HL-60 (cell line): ENCODE data around the gene RAD51.

Experiments
- DNase-seq, 2 experiments: peaks; one replicate each; pipeline ENCODE4 v3.0.0-alpha.2; 2010 to 2020; ENCODE audit warnings: low read depth in 1 of 2, low spot score in 1 of 2
- H3K27ac ChIP-seq: fragments of 250-450 bp; sonication (Bioruptor Pico); replicated peaks from 2 replicates; pipeline ENCODE4 v1.5.1; 2020; ENCODE audit warnings: mild to moderate bottlenecking, moderate library complexity
- H3K27me3 ChIP-seq: fragments of 250-450 bp; sonication (Bioruptor Pico); 2 replicates; pipeline ENCODE4 v1.5.1; 2021; ENCODE audit warnings: mild to moderate bottlenecking, moderate library complexity; ENCODE audit not compliant: insufficient read depth, poor library complexity, severe bottlenecking
- H3K4me3 ChIP-seq: replicated peaks from 2 replicates; pipeline ENCODE4 v1.5.1; 2011; ENCODE audit warnings: mild to moderate bottlenecking, control low read depth, low read length; ENCODE audit not compliant: insufficient read depth
- GABPA ChIP-seq: IDR thresholded peaks from 2 replicates; pipeline ENCODE4 v1.6.1; 2012; ENCODE audit warnings: low read depth
- POLR2AphosphoS5 ChIP-seq: IDR thresholded peaks from 2 replicates; pipeline ENCODE4 v1.6.1; 2012; ENCODE audit warnings: low read depth
- SPI1 ChIP-seq: IDR thresholded peaks from 2 replicates; pipeline ENCODE4 v1.6.1; 2012; ENCODE audit warnings: low read depth, mild to moderate bottlenecking, borderline replicate concordance
- long read RNA-seq: library from polyadenylated mRNA; unstranded; transcript quantifications from one replicate; pipeline ENCODE4 v2.0.0, GENCODE V29; 2020
- TF ChIP-seq, protein P1 (sequence below): IDR thresholded peaks from one replicate; pipeline ENCODE4 v1.5.1; 2011; ENCODE audit warnings: low read length, control low read depth, inconsistent platforms; ENCODE audit not compliant: insufficient read depth
- TF ChIP-seq, protein P2 (sequence below): IDR thresholded peaks from 2 replicates; pipeline ENCODE4 v1.6.1; 2012; ENCODE audit warnings: low read depth; ENCODE audit not compliant: insufficient replicate concordance

The RAD51 gene
- long read RNA-seq, transcript RAD51-201 (10 exons, 2,449 nt) = major isoform, 252 of 299 reads
- long read RNA-seq, transcript RAD51-203 (9 exons, 1,611 nt) = minor isoform, 8 of 299 reads
- long read RNA-seq, partial matches to known transcripts = 1 of 299 reads
- long read RNA-seq, other reads (novel, unspliced or antisense) = 35 of 299 reads

DNA sequence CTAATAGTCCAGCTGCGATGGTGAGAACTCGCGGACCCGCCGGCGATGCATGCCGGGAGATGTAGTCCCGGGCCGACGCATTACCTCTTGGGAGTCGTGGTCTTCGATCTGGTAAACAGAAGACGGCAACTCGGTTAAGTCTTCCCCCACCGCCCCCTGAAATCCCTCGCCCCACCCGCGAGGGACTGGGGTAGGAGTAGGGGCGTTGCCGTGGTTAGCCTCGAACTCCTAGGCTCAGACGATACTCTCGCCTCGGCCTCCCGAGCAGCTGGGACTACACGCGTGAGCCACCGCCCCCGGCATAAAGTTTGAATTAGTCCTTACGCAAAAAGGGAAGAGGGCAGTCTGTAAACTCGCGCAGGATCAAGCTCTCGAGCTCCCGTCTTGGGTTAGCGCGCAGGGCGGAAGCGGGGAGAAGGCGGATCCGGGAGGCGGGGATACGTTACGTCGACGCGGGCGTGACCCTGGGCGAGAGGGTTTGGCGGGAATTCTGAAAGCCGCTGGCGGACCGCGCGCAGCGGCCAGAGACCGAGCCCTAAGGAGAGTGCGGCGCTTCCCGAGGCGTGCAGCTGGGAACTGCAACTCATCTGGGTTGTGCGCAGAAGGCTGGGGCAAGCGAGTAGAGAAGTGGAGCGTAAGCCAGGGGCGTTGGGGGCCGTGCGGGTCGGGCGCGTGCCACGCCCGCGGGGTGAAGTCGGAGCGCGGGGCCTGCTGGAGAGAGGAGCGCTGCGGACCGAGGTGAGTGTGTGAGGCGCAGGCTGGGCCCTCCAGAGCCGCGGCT, at the start of gene RAD51:
TSS of gene RAD51 (plus strand) at position 487 of the 781 bp plus-strand sequence. CDS start 3,585 bp downstream, outside the sequence.
- TF ChIP-seq, protein P1, sequence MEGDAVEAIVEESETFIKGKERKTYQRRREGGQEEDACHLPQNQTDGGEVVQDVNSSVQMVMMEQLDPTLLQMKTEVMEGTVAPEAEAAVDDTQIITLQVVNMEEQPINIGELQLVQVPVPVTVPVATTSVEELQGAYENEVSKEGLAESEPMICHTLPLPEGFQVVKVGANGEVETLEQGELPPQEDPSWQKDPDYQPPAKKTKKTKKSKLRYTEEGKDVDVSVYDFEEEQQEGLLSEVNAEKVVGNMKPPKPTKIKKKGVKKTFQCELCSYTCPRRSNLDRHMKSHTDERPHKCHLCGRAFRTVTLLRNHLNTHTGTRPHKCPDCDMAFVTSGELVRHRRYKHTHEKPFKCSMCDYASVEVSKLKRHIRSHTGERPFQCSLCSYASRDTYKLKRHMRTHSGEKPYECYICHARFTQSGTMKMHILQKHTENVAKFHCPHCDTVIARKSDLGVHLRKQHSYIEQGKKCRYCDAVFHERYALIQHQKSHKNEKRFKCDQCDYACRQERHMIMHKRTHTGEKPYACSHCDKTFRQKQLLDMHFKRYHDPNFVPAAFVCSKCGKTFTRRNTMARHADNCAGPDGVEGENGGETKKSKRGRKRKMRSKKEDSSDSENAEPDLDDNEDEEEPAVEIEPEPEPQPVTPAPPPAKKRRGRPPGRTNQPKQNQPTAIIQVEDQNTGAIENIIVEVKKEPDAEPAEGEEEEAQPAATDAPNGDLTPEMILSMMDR = no peak
- no peak for TF ChIP-seq GABPA
- TF ChIP-seq, protein P2, sequence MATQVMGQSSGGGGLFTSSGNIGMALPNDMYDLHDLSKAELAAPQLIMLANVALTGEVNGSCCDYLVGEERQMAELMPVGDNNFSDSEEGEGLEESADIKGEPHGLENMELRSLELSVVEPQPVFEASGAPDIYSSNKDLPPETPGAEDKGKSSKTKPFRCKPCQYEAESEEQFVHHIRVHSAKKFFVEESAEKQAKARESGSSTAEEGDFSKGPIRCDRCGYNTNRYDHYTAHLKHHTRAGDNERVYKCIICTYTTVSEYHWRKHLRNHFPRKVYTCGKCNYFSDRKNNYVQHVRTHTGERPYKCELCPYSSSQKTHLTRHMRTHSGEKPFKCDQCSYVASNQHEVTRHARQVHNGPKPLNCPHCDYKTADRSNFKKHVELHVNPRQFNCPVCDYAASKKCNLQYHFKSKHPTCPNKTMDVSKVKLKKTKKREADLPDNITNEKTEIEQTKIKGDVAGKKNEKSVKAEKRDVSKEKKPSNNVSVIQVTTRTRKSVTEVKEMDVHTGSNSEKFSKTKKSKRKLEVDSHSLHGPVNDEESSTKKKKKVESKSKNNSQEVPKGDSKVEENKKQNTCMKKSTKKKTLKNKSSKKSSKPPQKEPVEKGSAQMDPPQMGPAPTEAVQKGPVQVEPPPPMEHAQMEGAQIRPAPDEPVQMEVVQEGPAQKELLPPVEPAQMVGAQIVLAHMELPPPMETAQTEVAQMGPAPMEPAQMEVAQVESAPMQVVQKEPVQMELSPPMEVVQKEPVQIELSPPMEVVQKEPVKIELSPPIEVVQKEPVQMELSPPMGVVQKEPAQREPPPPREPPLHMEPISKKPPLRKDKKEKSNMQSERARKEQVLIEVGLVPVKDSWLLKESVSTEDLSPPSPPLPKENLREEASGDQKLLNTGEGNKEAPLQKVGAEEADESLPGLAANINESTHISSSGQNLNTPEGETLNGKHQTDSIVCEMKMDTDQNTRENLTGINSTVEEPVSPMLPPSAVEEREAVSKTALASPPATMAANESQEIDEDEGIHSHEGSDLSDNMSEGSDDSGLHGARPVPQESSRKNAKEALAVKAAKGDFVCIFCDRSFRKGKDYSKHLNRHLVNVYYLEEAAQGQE = peak; percentile 21
- TF ChIP-seq SPI1 = peak; percentile 92
- peak; percentile 85 for TF ChIP-seq POLR2AphosphoS5
- Histone ChIP-seq H3K4me3 (peak within 1 kb of the TSS; percentile 96), H3K27ac (peak within 1 kb of the TSS; percentile 93), H3K27me3 (no peaks in the 10 kb centered on the region)
- DNase-seq = peak; percentile 94 to 97

DNA sequence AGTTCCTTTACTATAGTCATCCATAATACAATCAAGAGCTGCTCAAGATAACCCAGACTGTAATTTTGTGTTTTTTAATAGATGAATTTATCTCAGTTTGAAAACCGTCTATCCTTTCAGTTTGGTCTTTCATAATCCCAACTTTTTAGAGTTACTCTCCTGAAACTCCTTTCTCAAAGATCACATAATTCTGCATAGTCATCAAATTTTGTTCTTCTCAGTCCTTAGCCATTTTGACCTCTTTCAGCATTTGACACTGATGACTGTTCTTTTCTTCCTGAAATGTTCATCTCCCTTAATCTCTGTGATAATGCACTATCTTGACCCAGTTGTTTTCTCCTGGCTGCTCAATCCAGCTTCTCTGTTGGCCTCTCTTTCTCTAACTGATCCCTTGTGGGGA, 47.5 kb upstream of the RAD51 start:
- H3K4me3 ChIP-seq = no peak overlapping the region
- TF ChIP-seq POLR2AphosphoS5 = no peak
- TF ChIP-seq, protein P1 = no peak
- TF ChIP-seq SPI1 = no peak
- TF ChIP-seq, protein P2 = no peak
- no peak for TF ChIP-seq GABPA
- no peak overlapping the region for H3K27ac ChIP-seq
- no peak for DNase-seq
- H3K27me3 ChIP-seq = no peaks in the 10 kb centered on the region

DNA sequence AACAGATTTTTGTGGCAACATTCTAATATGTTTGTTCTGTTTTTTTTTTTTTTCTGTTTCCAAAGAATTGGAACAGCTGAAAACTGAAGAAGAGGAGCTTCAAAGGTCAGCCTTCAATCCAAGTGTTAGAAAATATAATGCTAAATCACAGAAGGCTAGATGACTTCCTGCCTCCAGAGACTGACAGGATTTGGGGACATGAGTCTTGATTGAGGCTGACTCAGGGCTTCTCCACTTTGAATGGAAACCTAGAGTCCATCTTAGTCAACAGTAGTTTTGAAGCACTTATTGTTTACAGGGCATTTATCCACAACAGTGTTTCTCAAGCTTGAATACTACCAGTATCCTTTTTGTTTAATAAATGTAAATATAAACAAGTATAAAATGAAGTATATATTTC, 44.5 kb upstream of the RAD51 start:
- DNase-seq = no peak
- Histone ChIP-seq H3K4me3 (no peak overlapping the region), H3K27ac (no peak overlapping the region), H3K27me3 (no peaks in the 10 kb centered on the region)
- TF ChIP-seq GABPA (no peak), SPI1 (no peak), POLR2AphosphoS5 (no peak)
- TF ChIP-seq, protein P2 = no peak
- TF ChIP-seq, protein P1 = no peak
